Cardiac muscle cell (in vitro differentiated cells and primary cell): ENCODE results near the gene GPRIN2. TPM values are rescaled to one million over a fixed set of nuclear protein-coding genes. Genes with fewer than 3 reads are reported as not detected.

Experiments
- DNase-seq, 2 donors: peaks; one replicate each; pipeline versions ENCODE4 v3.0.0 to v3.0.0-alpha.2; 2010 to 2017; ENCODE audit warnings: low read depth in 1 of 2, low spot score in 1 of 2
- H3K27ac ChIP-seq: fragments of 200-600 bp; sonication (generic); 2 replicates; pipeline ENCODE4 v1.5.1; 2016
- H3K27me3 ChIP-seq: fragments of 200-600 bp; sonication (generic); 2 replicates; pipeline ENCODE4 v1.6.0; 2016; ENCODE audit warnings: control low read depth
- H3K36me3 ChIP-seq: fragments of 200-600 bp; sonication (generic); 2 replicates; pipeline ENCODE4 v1.5.1; 2016; ENCODE audit warnings: control low read depth
- H3K4me1 ChIP-seq: fragments of 200-600 bp; sonication (generic); 2 replicates; pipeline ENCODE4 v1.8.1; 2017; ENCODE audit warnings: low read depth, mild to moderate bottlenecking, mixed run types
- H3K4me3 ChIP-seq: fragments of 200-600 bp; sonication (generic); 2 replicates; pipeline ENCODE4 v1.5.1; 2016; ENCODE audit warnings: mild to moderate bottlenecking
- H3K9me3 ChIP-seq: fragments of 200-600 bp; sonication (generic); 2 replicates; pipeline ENCODE4 v1.5.1; 2017; ENCODE audit warnings: low read depth, mild to moderate bottlenecking, control low read depth
- CTCF ChIP-seq: IDR thresholded peaks from 2 replicates; pipeline ENCODE4 v1.5.1; 2012; ENCODE audit warnings: low read depth, mild to moderate bottlenecking, low read length
- polyA plus RNA-seq: library from polyadenylated mRNA; unstranded; fragments of >200 nt; fragmentation: Nextera tagmentation; extraction: Ambion mirVana; gene quantifications from 2 replicates; pipeline ENCODE4 v1.2.1, GENCODE V29; 2016
- total RNA-seq: library from RNA; depleted of rRNA; stranded (reverse); fragments of >200 nt; gene quantifications from 2 replicates; pipeline ENCODE4 v1.2.3, GENCODE V29; 2016

GPRIN2 gene
- total and polyA plus RNA-seq, 2 experiments from 2014 or later = 3.3 to 9.1 TPM

GRCh38 chr10:46541735-46542566 is 14.5 kb downstream of the GPRIN2 start:
- H3K36me3 ChIP-seq = no peaks in the 10 kb centered on the region
- H3K9me3 ChIP-seq = no peaks in the 10 kb centered on the region
- DNase-seq = no peak
- H3K4me3 ChIP-seq = peak overlapping the region; percentile 28
- no peak overlapping the region for H3K27ac ChIP-seq
- no peak for TF ChIP-seq CTCF
- no peaks in the 10 kb centered on the region for H3K4me1 ChIP-seq
- H3K27me3 ChIP-seq = no peaks in the 10 kb centered on the region

GRCh38 chr10:46541017-46541661 is 15.3 kb downstream of the GPRIN2 start:
- Histone ChIP-seq H3K27me3 (no peaks in the 10 kb centered on the region), H3K4me1 (no peaks in the 10 kb centered on the region), H3K4me3 (peak overlapping the region; percentile 28), H3K27ac (no peak overlapping the region), H3K36me3 (no peaks in the 10 kb centered on the region), H3K9me3 (no peaks in the 10 kb centered on the region)
- peak; percentile 51 to 85 for DNase-seq
- TF ChIP-seq CTCF = peak; percentile 37

GRCh38 chr10:46540412-46541016 is 15.9 kb downstream of the GPRIN2 start:
- no peaks in the 10 kb centered on the region for H3K36me3 ChIP-seq
- no peak overlapping the region for H3K27ac ChIP-seq
- no peak for DNase-seq
- no peak for TF ChIP-seq CTCF
- no peaks in the 10 kb centered on the region for H3K27me3 ChIP-seq
- H3K4me1 ChIP-seq = no peaks in the 10 kb centered on the region
- no peak overlapping the region for H3K4me3 ChIP-seq
- no peaks in the 10 kb centered on the region for H3K9me3 ChIP-seq

GRCh38 chr10:46539596-46540411 is 16.7 kb downstream of the GPRIN2 start:
- Histone ChIP-seq H3K9me3 (no peaks in the 10 kb centered on the region), H3K36me3 (no peaks in the 10 kb centered on the region), H3K27me3 (no peaks in the 10 kb centered on the region), H3K4me1 (no peaks in the 10 kb centered on the region), H3K4me3 (no peak overlapping the region), H3K27ac (no peak overlapping the region)
- TF ChIP-seq CTCF = no peak
- DNase-seq = peak in 1 of 2 donors; percentile 62
